H1 (cell line): ENCODE data around the gene PDX1. TPM values are rescaled to one million over a fixed set of nuclear protein-coding genes. Genes with fewer than 3 reads are reported as not detected.

Source experiments
- CTCF ChIA-PET: fragments of 300-600 bp; sonication (Branson Sonifier 250); formaldehyde crosslinking; loops from one replicate; lab custom pipeline; 2021; ENCODE audit not compliant: partially characterized antibody; lab: Charles Lee
- POLR2A ChIA-PET: fragments of 300-600 bp; sonication (Branson Sonifier 250); formaldehyde crosslinking; loops from one replicate; lab custom pipeline; 2021; ENCODE audit warnings: inconsistent platforms; ENCODE audit not compliant: partially characterized antibody; lab: Charles Lee
- DNase-seq, 2 experiments: peaks; one replicate each; pipeline versions ENCODE4 v3.0.0 to v3.0.0-alpha.2; 2010 to 2022; ENCODE audit warnings: low spot score in 2 of 2, low read depth in 1 of 2, mixed read lengths in 1 of 2
- FAIRE-seq: peaks from 2 replicates; lab custom pipeline; 2011; peaks lifted over from hg19 to GRCh38; lab: Jason Lieb, UNC
- H2AFZ ChIP-seq: 2 replicates; pipeline ENCODE4 v1.8.1; 2012; ENCODE audit warnings: low read length, inconsistent platforms
- H2AK5ac ChIP-seq: 2 replicates; pipeline ENCODE4 v1.6.1; 2013; ENCODE audit warnings: low read depth, low read length
- H2BK120ac ChIP-seq: replicated peaks from 2 replicates; pipeline ENCODE3; 2013; ENCODE audit warnings: low read depth, low read length, inconsistent platforms
- H2BK12ac ChIP-seq: 2 replicates; pipeline ENCODE4 v1.6.1; 2013; ENCODE audit warnings: low read depth, low read length
- H2BK15ac ChIP-seq: 2 replicates; pipeline ENCODE4 v1.6.1; 2013; ENCODE audit warnings: low read length
- H2BK20ac ChIP-seq: 2 replicates; pipeline ENCODE4 v1.6.1; 2013; ENCODE audit warnings: low read length
- H2BK5ac ChIP-seq: 2 replicates; pipeline ENCODE4 v1.6.1; 2013; ENCODE audit warnings: low read depth, low read length
- H3K14ac ChIP-seq: 2 replicates; pipeline ENCODE4 v1.6.1; 2013; ENCODE audit warnings: inconsistent platforms; ENCODE audit not compliant: insufficient read length
- H3K18ac ChIP-seq: 2 replicates; pipeline ENCODE4 v1.6.1; 2013; ENCODE audit warnings: low read length; ENCODE audit errors: extremely low read depth
- H3K23ac ChIP-seq: 2 replicates; pipeline ENCODE4 v1.6.1; 2013; ENCODE audit warnings: inconsistent platforms; ENCODE audit not compliant: insufficient read length
- H3K23me2 ChIP-seq: 2 replicates; pipeline ENCODE4 v1.6.1; 2013; ENCODE audit warnings: low read depth, low read length
- H3K27ac ChIP-seq: 2 replicates; pipeline ENCODE4 v1.6.1; 2011; ENCODE audit warnings: low read depth, low read length, inconsistent platforms
- H3K27me3 ChIP-seq, 4 experiments: replicated peaks in 1 of 4; 1 replicate in 1 of 4; 2 replicates in 3 of 4; pipeline versions ENCODE4 v1.6.1 to v1.8.1; 2011 to 2013; ENCODE audit warnings: low read length in 3 of 4, mild to moderate bottlenecking in 3 of 4, inconsistent platforms in 2 of 4, mixed read lengths in 2 of 4, moderate library complexity in 1 of 4; ENCODE audit not compliant: control insufficient read depth in 3 of 4, insufficient read depth in 3 of 4; ENCODE audit errors: extremely low read depth in 1 of 4
- H3K36me3 ChIP-seq, 4 experiments: 2 replicates each; pipeline versions ENCODE4 v1.6.1 to v1.8.1; 2011 to 2013; ENCODE audit warnings: mild to moderate bottlenecking in 4 of 4, low read length in 3 of 4, moderate library complexity in 2 of 4, control low read depth in 1 of 4, inconsistent platforms in 1 of 4; ENCODE audit not compliant: insufficient read depth in 4 of 4, control insufficient read depth in 2 of 4
- H3K4ac ChIP-seq: replicated peaks from 2 replicates; pipeline ENCODE3; 2013; ENCODE audit warnings: low read length, low read depth, mixed read lengths, inconsistent platforms; ENCODE audit not compliant: insufficient read length
- H3K4me1 ChIP-seq, 4 experiments: replicated peaks in 1 of 4; 1 replicate in 1 of 4; 2 replicates in 3 of 4; pipeline versions ENCODE4 v1.6.1 to v1.8.1; 2011 to 2013; ENCODE audit warnings: low read length in 3 of 4, inconsistent platforms in 2 of 4, mixed read lengths in 1 of 4; ENCODE audit not compliant: insufficient read depth in 4 of 4, control insufficient read depth in 3 of 4
- H3K4me2 ChIP-seq, 2 experiments: 2 replicates each; pipeline versions ENCODE4 v1.6.1 to v1.8.1; 2011 to 2013; ENCODE audit warnings: low read depth in 2 of 2, low read length in 2 of 2, control low read depth in 1 of 2, inconsistent platforms in 1 of 2, mild to moderate bottlenecking in 1 of 2; ENCODE audit not compliant: insufficient read depth in 1 of 2
- H3K4me3 ChIP-seq, 4 experiments: fragments of 200-600, 300-600 bp in 1 of 4; sonication (generic), shearing (Covaris generic), sonication (Bioruptor Twin) in 1 of 4; 2 replicates each; pipeline versions ENCODE4 v1.5.1 to v1.8.1; 2011 to 2016; ENCODE audit warnings: low read length in 4 of 4, low read depth in 3 of 4, control low read depth in 2 of 4, inconsistent platforms in 2 of 4, mild to moderate bottlenecking in 2 of 4, mixed read lengths in 1 of 4, moderate library complexity in 1 of 4; ENCODE audit not compliant: insufficient read depth in 2 of 4; ENCODE audit errors: extremely low read depth in 1 of 4
- H3K56ac ChIP-seq: replicated peaks from 2 replicates; pipeline ENCODE3; 2013; ENCODE audit warnings: low read depth, mild to moderate bottlenecking, mixed read lengths, low read length, inconsistent platforms; ENCODE audit not compliant: insufficient read length
- H3K79me1 ChIP-seq: 2 replicates; pipeline ENCODE4 v1.6.1; 2013; ENCODE audit warnings: low read depth, low read length, control low read depth
- H3K79me2 ChIP-seq, 2 experiments: 2 replicates each; pipeline versions ENCODE4 v1.6.1 to v1.8.1; 2012 to 2013; ENCODE audit warnings: low read length in 2 of 2, mild to moderate bottlenecking in 2 of 2, inconsistent platforms in 1 of 2; ENCODE audit not compliant: insufficient read depth in 2 of 2, control insufficient read depth in 1 of 2
- H3K9ac ChIP-seq, 4 experiments: replicated peaks in 1 of 4; 1 replicate in 1 of 4; 2 replicates in 3 of 4; pipeline versions ENCODE4 v1.6.1 to v1.8.1; 2011 to 2013; ENCODE audit warnings: low read depth in 3 of 4, low read length in 3 of 4, control low read depth in 2 of 4, mild to moderate bottlenecking in 2 of 4, moderate library complexity in 2 of 4, inconsistent platforms in 1 of 4; ENCODE audit errors: extremely low read depth in 1 of 4
- H3K9me3 ChIP-seq, 2 experiments: 2 replicates each; pipeline versions ENCODE4 v1.6.1 to v1.8.1; 2012 to 2013; ENCODE audit warnings: mild to moderate bottlenecking in 2 of 2, moderate library complexity in 2 of 2, control low read depth in 1 of 2, inconsistent platforms in 1 of 2, low read depth in 1 of 2, low read length in 1 of 2, mixed read lengths in 1 of 2; ENCODE audit not compliant: insufficient read depth in 2 of 2
- H4K20me1 ChIP-seq, 2 experiments: replicated peaks in 1 of 2; 2 replicates each; pipeline versions ENCODE3 to v1.8.1; 2011 to 2013; ENCODE audit warnings: inconsistent platforms in 2 of 2, low read length in 2 of 2, mild to moderate bottlenecking in 1 of 2; ENCODE audit not compliant: insufficient read depth in 2 of 2, control insufficient read depth in 1 of 2
- H4K5ac ChIP-seq: 2 replicates; pipeline ENCODE4 v1.6.1; 2013; ENCODE audit warnings: low read length, low read depth, mixed read lengths, inconsistent platforms; ENCODE audit not compliant: insufficient read length
- H4K8ac ChIP-seq: 2 replicates; pipeline ENCODE4 v1.8.0; 2013; ENCODE audit warnings: mild to moderate bottlenecking, moderate library complexity, low read length, inconsistent platforms; ENCODE audit not compliant: insufficient read depth; ENCODE audit errors: extremely low read depth
- H4K91ac ChIP-seq: replicated peaks from 2 replicates; pipeline ENCODE3; 2013; ENCODE audit warnings: low read length, mixed read lengths, inconsistent platforms; ENCODE audit not compliant: insufficient read length
- CBX8 ChIP-seq: fragments of 300-800, 300-1000 bp; sonication (generic); IDR thresholded peaks from 2 replicates; pipeline ENCODE4 v1.7.1; 2016; ENCODE audit warnings: low read depth, low read length, borderline replicate concordance
- EZH2 ChIP-seq: fragments of 200-600 bp; sonication (generic); IDR thresholded peaks from 2 replicates; pipeline ENCODE4 v1.7.1; 2012; ENCODE audit warnings: low read depth, mild to moderate bottlenecking, moderate library complexity, low read length, inconsistent platforms; ENCODE audit not compliant: severe bottlenecking
- FOSL1 ChIP-seq: IDR thresholded peaks from 2 replicates; pipeline ENCODE4 v1.6.1; 2011; ENCODE audit warnings: mild to moderate bottlenecking, low read depth, low read length, moderate library complexity; ENCODE audit not compliant: insufficient read depth
- HDAC6 ChIP-seq: IDR thresholded peaks from one replicate; pipeline ENCODE4 v1.7.1; 2012; ENCODE audit warnings: low read depth, mild to moderate bottlenecking, inconsistent platforms, low read length, moderate library complexity
- JUN ChIP-seq: IDR thresholded peaks from 2 replicates; pipeline ENCODE4 v1.6.1; 2011; ENCODE audit warnings: low read depth, mild to moderate bottlenecking, improper control_type of control experiment, low read length
- POU5F1 ChIP-seq: IDR thresholded peaks from 2 replicates; pipeline ENCODE4 v1.6.1; 2011; ENCODE audit warnings: low read depth, mild to moderate bottlenecking, low read length, moderate library complexity
- RAD21 ChIP-seq, 2 experiments: IDR thresholded peaks in 1 of 2; conservative IDR thresholded peaks in 1 of 2; 2 replicates each; pipeline ENCODE4 v1.6.1; 2011; ENCODE audit warnings: low read depth in 2 of 2, low read length in 2 of 2, improper control_type of control experiment in 1 of 2, inconsistent platforms in 1 of 2, mild to moderate bottlenecking in 1 of 2, moderate library complexity in 1 of 2
- RXRA ChIP-seq: IDR thresholded peaks from 2 replicates; pipeline ENCODE4 v1.6.1; 2011; ENCODE audit warnings: low read depth, mild to moderate bottlenecking, low read length, moderate library complexity; ENCODE audit not compliant: insufficient read depth
- SUZ12 ChIP-seq: fragments of 200-600 bp; sonication (generic); IDR thresholded peaks from 2 replicates; pipeline ENCODE4 v1.6.1; 2012; ENCODE audit warnings: mild to moderate bottlenecking, inconsistent platforms, low read length, moderate library complexity, mixed read lengths
- TAF1 ChIP-seq: IDR thresholded peaks from 2 replicates; pipeline ENCODE4 v1.6.1; 2011; ENCODE audit warnings: mild to moderate bottlenecking, low read depth, low read length
- TAF7 ChIP-seq: optimal IDR thresholded peaks from 2 replicates; pipeline ENCODE3; 2011; ENCODE audit warnings: low read depth, mild to moderate bottlenecking, inconsistent platforms, low read length, moderate library complexity, borderline replicate concordance
- WGBS, 2 experiments: shearing (Covaris generic) in 1 of 2; methylation state at CpG; one replicate each; pipeline versions ENCODE4 v1.1.6 to v1.1.7; 2013 to 2015; ENCODE audit warnings: low lambda C conversion rate in 2 of 2, mixed read lengths in 2 of 2, inconsistent platforms in 1 of 2, low coverage in 1 of 2, missing lambda C conversion rate in 1 of 2; ENCODE audit not compliant: insufficient replicate concordance in 2 of 2, insufficient coverage in 1 of 2, insufficient read length in 1 of 2; ENCODE audit errors: extremely low coverage in 1 of 2, missing lambda C conversion rate in 1 of 2; 5-methylcytosine and 5-hydroxymethylcytosine counted together
- polyA plus RNA-seq, 7 experiments: library from polyadenylated mRNA; depleted of rRNA in 3 of 7; stranded (reverse) in 5 of 7; unstranded in 2 of 7; fragments of >200 nt in 5 of 7; fragments of 200-250 nt in 2 of 7; gene quantifications; 1 replicate in 5 of 7; 2 replicates in 1 of 7; 4 replicates in 1 of 7; pipeline versions ENCODE4 v1.2.1 to v1.2.3, GENCODE V29; 2011 to 2013; ENCODE audit warnings: missing spikeins in 2 of 7, mixed read lengths in 2 of 7
- total RNA-seq: library from RNA; stranded (reverse); fragmentation: NEBNext Ultra II Directional; extraction: Animal tissue kit (Norgen Biotek cat#: 25700); gene quantifications from 2 replicates; pipeline ENCODE4 v1.2.1, GENCODE V29; 2021

Gene PDX1
- total and polyA plus RNA-seq, 2 of the 8 experiments (the other 6 are each of a cell fraction or from before 2014, with no cell fraction given): not detected

GRCh38 chr13:27907121-27907787 lies 12.5 kb upstream of the PDX1 start:
- Histone ChIP-seq H3K27ac (no peak overlapping the region), H3K4me1 (no peaks in the 10 kb centered on the region), H4K20me1 (peaks cover 0 to 3% of the 10 kb centered on the region in 2 experiments), H3K14ac (no peak overlapping the region), H3K18ac (no peak overlapping the region), H3K79me1 (no peaks in the 10 kb centered on the region), H2BK12ac (no peak overlapping the region; the same call in 1 of the 2 replicates), H3K4me2 (no peak overlapping the region), H3K4me3 (no peak overlapping the region), H3K23me2 (peaks cover 4% of the 10 kb centered on the region; the same call in 1 of the 2 replicates), H2BK5ac (no peak overlapping the region), H3K27me3 (peaks cover 0 to 8% (median 4%) of the 10 kb centered on the region in 4 experiments; a peak in 5 of 7 replicates), H3K9me3 (no peaks in the 10 kb centered on the region), H2BK120ac (no peak overlapping the region), H4K8ac (no peak overlapping the region; the same call in 1 of the 2 replicates), H3K4ac (no peak overlapping the region), H3K56ac (peak overlapping the region; percentile 96), H2AK5ac (peak overlapping the region; percentile 61; the same call in 1 of the 2 replicates), H2AFZ (no peak overlapping the region), H4K5ac (no peak overlapping the region), H3K9ac (no peak overlapping the region), H2BK15ac (no peak overlapping the region), H3K79me2 (no peaks in the 10 kb centered on the region), H3K23ac (no peak overlapping the region), H2BK20ac (no peak overlapping the region; the same call in 1 of the 2 replicates), H4K91ac (peak overlapping the region; percentile 58), H3K36me3 (no peaks in the 10 kb centered on the region)
- POLR2A ChIA-PET: interaction anchor here (0.6 kb wide), 1 partner anchor 12 kb away, joined by 3 read pairs; no protein-coding TSS in a partner anchor
- CTCF ChIA-PET: no interaction called here
- TF ChIP-seq RAD21 (IDR thresholded peaks at IDR 0.05 in 1 of 2, conservative IDR thresholded peaks at IDR 0.05 in 1 of 2; ENCODE audit: low read depth in 2 of 2, low read length in 2 of 2) (no peak), POU5F1 (no peak), SUZ12 (no peak), TAF1 (no peak), JUN (no peak), EZH2 (no peak), TAF7 (no peak), FOSL1 (no peak), RXRA (no peak), CBX8 (no peak), HDAC6 (no peak)
- FAIRE-seq: no peak
- no peak for DNase-seq
- WGBS, 2 experiments: 91% methylated on average over 6 of the region's 6 CpGs; no CpG with 5 or more reads in 1 of the 2 experiments
